HL-60 (cell line): ENCODE measurements around the gene SVEP1.

Source experiments
- DNase-seq, 2 experiments: peaks; one replicate each; pipeline ENCODE4 v3.0.0-alpha.2; 2010 to 2020; ENCODE audit warnings: low read depth in 1 of 2, low spot score in 1 of 2
- H3K27ac ChIP-seq: fragments of 250-450 bp; sonication (Bioruptor Pico); replicated peaks from 2 replicates; pipeline ENCODE4 v1.5.1; 2020; ENCODE audit warnings: mild to moderate bottlenecking, moderate library complexity
- H3K27me3 ChIP-seq: fragments of 250-450 bp; sonication (Bioruptor Pico); 2 replicates; pipeline ENCODE4 v1.5.1; 2021; ENCODE audit warnings: mild to moderate bottlenecking, moderate library complexity; ENCODE audit not compliant: insufficient read depth, poor library complexity, severe bottlenecking
- H3K4me3 ChIP-seq: replicated peaks from 2 replicates; pipeline ENCODE4 v1.5.1; 2011; ENCODE audit warnings: mild to moderate bottlenecking, control low read depth, low read length; ENCODE audit not compliant: insufficient read depth
- CTCF ChIP-seq: IDR thresholded peaks from one replicate; pipeline ENCODE4 v1.5.1; 2011; ENCODE audit warnings: low read length, control low read depth, inconsistent platforms; ENCODE audit not compliant: insufficient read depth
- GABPA ChIP-seq: IDR thresholded peaks from 2 replicates; pipeline ENCODE4 v1.6.1; 2012; ENCODE audit warnings: low read depth
- POLR2AphosphoS5 ChIP-seq: IDR thresholded peaks from 2 replicates; pipeline ENCODE4 v1.6.1; 2012; ENCODE audit warnings: low read depth
- REST ChIP-seq: IDR thresholded peaks from 2 replicates; pipeline ENCODE4 v1.6.1; 2012; ENCODE audit warnings: low read depth; ENCODE audit not compliant: insufficient replicate concordance
- SPI1 ChIP-seq: IDR thresholded peaks from 2 replicates; pipeline ENCODE4 v1.6.1; 2012; ENCODE audit warnings: low read depth, mild to moderate bottlenecking, borderline replicate concordance

SVEP1 gene

GRCh38 chr9:110580850-110581249 lies 1.3 kb upstream of the SVEP1 start:
- Histone ChIP-seq H3K4me3 (no peak overlapping the region), H3K27ac (no peak overlapping the region), H3K27me3 (peaks cover 38% of the 10 kb centered on the region)
- no peak for TF ChIP-seq GABPA
- no peak for TF ChIP-seq REST
- TF ChIP-seq CTCF, result no peak
- TF ChIP-seq SPI1, result no peak
- no peak for TF ChIP-seq POLR2AphosphoS5
- DNase-seq, result no peak

- no peak overlapping the region for H3K27ac ChIP-seq
These were observed 300 bp upstream of the SVEP1 start for GRCh38 chr9:110579862-110580219.

GRCh38 chr9:110578575-110579033 lies 937 bp downstream of the SVEP1 start:
- H3K27ac ChIP-seq, result no peak overlapping the region
- peaks cover 38% of the 10 kb centered on the region for H3K27me3 ChIP-seq
- no peak for DNase-seq
- H3K4me3 ChIP-seq, result peak overlapping the region; percentile 47
- TF ChIP-seq GABPA (no peak), REST (no peak), SPI1 (no peak), POLR2AphosphoS5 (no peak), CTCF (no peak)

More at GRCh38 chr9:110579862-110580219, 300 bp upstream of the SVEP1 start:
- TF ChIP-seq GABPA (no peak), SPI1 (no peak), POLR2AphosphoS5 (no peak), REST (no peak), CTCF (no peak)
- Histone ChIP-seq H3K4me3 (peak overlapping the region; percentile 47; the same call in 1 of the 2 replicates), H3K27me3 (peaks cover 38% of the 10 kb centered on the region)
- no peak for DNase-seq
